Bone marrow (tissue), 2 donors: ENCODE results near the gene RPL34.
"Not testable (repeated sequence)": the region's sequence is repeated elsewhere in the genome, so short reads cannot be mapped to it uniquely, and the experiment has no call there.

Experiments
- DNase-seq, 2 donors: peaks; one replicate each; lab custom pipeline; 2025; lab: John Stamatoyannopoulos, UW

RPL34 gene

GRCh38 chr4:108620101-108620932 is at the start of gene RPL34:
Gene RPL34 (plus strand): TSS chr4:108620576. CDS start chr4:108621960, 1,384 bp downstream.
- peak; percentile 83 to 98 for DNase-seq

- DNase-seq: no peak
These were observed 49.3 kb upstream of the RPL34 start for GRCh38 chr4:108570993-108571569.

DNA sequence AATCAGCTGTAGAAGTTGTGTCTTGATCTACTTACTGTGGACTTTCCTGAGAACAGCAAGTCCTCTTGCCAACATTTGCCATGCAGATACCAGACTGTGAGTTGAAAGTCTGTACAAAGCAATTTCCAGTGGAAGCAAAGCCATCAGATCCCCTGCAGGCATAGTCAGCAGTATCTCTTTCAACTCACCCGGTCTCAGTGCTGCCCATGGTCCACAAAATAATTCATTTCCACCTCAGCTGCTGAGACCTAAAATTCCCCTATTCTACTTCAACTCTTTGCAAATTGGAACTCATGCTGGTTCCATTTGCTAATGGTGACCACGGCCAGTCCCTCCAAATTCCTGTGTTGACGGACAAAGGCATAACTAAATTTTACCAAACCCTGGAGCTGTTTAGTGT is 46.0 kb upstream of the RPL34 start:
- DNase-seq: no peak

DNA sequence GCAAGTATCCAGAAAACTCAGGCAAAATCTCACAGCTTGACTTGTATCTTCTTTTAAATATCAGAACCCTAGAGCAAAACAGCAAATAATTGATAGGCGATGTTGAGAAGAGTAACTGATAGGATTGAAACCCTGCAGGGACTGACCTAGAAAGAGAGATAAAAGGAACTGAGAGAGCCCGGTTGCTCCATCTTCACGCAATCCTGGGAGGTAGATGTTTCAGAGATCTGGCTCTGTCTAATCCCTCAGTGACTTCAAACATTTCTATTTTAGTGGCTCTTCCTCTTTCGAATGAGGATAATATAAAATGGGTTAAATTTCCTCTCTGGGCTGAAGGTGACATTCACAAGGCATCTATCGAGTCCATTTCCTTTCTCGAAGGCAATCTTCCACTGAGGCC is 39.3 kb upstream of the RPL34 start:
- DNase-seq: no peak

- DNase-seq: no peak
These were observed 33.6 kb upstream of the RPL34 start for GRCh38 chr4:108586778-108587177.

DNA sequence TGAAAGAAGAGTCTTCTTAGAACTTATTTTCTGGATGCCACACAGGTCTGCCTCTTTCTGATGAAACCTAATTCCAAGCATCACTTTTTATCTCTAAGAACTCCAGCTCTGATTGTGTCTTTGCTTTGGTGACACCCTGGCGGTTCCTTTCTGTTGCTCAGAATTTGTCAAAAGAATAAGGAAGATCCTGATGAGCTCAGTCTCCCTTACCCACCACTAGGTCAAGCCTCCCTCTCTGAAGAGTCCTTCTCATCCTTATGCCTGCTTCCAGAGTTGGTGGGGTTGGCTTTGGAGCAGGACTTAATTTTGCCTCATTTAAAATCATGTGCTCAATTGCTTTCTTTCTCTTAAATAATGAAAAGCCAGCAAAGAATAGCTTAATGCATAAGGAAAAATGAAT is 31.5 kb upstream of the RPL34 start:
- no peak for DNase-seq

DNA sequence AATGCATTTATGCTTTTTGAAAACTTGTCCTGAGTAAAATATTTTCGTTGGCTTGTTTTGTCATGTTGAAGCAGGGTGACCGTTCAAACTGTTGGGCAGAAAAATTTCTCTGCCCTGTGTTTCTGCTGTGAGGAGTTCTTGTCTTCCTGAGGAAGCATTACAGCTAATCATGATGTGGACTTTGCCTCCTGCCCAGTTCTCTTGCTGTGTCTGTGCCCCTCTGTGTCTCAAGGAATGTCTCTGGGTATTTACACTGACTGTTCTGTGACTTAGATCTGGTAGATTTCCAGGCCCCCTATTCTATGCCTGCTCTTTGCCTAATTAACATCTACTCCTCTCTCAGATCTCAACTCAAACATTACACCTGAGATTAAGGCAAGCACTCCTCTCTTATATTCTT is 30.4 kb upstream of the RPL34 start:
- DNase-seq: no peak

DNA sequence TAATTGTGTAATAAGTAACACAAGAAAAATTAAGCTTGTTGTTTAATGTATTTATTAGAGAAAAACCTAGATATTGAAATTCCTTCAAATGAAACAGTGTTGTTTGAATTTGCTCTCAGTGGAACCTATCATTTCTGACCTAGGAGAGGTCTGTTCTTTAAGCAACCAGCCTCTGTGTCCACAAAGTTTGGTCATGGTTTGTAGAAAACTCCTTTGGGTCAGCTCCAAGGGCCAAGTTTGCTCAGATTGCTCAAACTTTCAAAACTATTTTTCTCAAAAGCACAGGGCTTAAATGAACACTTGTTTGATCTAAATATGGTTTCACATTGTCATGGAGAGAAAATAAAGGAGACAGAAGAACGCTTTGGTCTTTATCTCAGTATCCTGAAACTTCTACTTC is 29.6 kb upstream of the RPL34 start:
- no peak for DNase-seq

GRCh38 chr4:108592674-108592986 is 27.7 kb upstream of the RPL34 start:
- no peak for DNase-seq

- DNase-seq: not testable (repeated sequence)
These were observed 26.1 kb upstream of the RPL34 start for GRCh38 chr4:108594296-108594695.

- no peak for DNase-seq
These were observed 24.0 kb upstream of the RPL34 start for GRCh38 chr4:108596344-108596743.

DNA sequence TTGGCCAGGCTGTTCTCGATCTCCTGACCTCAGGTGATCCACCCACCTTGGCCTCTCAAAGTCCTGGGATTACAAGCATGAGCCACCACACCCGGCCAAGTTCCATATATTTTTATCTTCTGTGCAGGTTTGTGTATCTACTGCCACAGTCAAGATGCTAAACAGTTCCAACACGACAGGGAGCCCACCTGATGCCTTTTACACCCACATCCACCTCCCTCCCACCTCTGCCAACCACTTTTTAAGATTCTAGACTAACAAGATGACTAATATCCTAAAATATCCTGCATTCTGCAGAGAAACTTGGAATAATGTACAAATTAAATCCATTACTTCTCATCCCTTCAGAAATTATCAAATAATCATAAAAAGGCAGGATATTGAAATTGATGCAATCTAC is 19.3 kb upstream of the RPL34 start:
- no peak for DNase-seq

GRCh38 chr4:108601532-108601931 is 18.8 kb upstream of the RPL34 start:
- no peak for DNase-seq

DNA sequence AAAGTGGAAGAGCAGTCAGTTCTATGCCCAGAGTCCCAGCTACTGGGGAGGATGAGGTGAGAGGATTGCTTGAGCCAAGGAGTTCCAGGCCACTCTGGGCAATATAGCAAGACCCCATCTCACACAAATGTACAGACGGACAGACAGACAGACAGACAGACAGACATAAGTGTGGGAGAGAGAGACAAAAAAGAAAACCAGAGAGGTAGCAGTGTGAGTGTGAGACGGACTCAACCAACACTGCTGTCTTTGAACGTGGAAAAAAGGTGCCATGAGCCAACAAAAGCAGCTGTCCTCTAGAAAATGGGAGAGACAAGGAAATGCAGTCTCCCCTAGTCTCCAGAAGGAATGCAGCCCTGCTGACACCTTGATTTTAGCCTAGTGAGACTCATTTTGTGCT is 18.2 kb upstream of the RPL34 start:
- DNase-seq: no peak

DNA sequence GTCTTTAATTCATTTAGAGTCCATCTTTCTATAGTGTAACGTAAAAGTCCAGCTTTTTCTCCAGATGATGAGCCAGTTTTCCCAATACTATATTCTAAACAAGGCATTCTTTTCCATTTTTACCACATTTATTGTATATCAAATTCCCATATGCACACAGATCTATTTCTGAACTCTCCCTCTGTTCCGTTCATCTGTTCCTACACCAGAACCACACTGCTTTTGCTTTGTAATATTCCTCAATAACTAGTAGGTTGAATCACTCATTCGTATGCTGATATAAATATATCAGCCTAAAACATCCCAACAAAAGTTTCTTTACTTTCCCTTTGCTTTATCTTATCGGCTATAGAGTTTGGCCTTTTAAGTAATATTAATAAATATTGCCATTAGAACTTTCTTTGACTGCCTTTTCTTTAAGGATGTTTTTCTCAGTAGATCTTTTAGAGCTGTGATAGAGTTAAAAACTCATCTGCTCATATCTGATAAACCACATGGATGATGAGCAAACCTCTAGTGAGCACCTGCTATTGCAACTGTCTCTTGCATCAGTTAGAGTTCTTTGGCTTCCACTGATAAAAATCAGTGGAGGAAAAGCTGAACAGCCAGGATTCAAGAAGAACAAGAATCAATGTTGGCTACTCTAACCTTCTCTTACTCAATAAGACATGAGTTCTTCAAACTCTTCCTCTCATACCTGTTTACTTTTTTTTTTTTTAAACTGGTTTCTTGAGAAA is 13.1 kb upstream of the RPL34 start:
- no peak for DNase-seq

DNA sequence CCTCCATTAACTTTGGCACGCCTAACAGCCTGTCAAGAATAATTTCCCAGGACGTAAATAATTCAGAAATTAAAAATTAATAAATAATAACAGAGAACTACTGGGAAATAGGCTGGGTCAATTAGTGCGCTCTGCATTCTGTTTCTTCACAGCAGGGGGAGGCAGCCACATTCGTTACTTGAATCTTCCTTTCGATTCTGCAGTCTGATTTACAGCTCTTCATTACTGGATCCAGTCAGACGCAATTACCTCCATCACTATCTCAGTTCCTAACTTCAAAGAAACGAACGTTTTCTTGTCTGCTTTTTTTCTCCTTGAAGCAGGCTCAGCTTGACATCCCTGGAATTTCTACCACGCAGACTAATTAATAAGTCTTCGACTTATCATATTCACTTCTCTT is 9.0 kb upstream of the RPL34 start:
- no peak for DNase-seq

- no peak for DNase-seq
These were observed 8.0 kb upstream of the RPL34 start for GRCh38 chr4:108612365-108612764.

DNA sequence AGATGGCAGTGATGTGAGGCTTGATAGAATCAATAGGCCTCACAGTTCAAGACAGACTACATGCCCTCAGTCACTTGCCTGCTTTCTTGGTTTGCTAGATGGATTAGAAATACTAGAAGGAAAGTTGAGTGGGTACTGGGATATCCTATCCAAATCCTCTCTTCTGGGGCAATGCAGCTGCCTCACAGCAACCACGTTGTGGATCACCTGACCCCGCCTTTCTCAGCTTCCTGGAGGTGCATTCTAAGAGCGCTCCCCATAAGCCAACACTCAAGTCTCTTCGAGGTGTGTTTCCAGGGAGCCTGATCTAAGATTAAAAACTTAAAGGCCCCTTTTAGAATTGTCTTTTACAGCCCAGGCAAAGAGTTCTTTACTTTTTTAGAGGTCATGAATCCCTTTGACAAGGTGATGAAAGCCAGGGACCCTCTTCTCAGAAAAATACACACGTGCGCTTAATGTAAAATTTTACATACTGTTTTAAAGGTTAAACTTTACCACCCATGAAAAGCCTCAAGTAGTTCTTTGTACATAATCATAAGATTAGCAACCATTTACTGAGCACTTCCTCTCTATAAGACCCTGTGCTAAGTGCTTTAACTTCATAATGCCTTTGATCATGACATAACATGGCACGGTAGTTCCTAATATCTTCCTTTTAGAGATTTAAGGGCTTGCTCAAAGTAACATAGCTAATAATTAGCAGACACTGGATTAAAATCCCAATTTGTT is 840 bp upstream of the RPL34 start:
- DNase-seq: no peak

- no peak for DNase-seq
These were observed 843 bp downstream of the RPL34 start for GRCh38 chr4:108620933-108621905.

DNA sequence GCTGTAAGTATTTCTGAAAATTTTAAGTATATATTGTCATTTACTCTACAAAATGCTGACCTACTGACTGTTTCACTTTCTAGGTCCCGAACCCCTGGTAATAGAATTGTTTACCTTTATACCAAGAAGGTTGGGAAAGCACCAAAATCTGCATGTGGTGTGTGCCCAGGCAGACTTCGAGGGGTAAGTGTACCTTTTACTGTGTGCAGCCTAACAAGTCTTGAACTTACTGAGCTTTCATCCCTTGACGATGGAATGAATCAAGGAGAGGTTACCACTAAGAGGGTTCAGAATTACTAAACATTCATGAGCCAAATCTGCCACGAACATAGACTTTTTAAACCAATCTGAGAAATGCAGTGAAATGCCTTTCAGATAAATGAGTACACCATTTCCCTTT is 1.6 kb downstream of the RPL34 start:
- no peak for DNase-seq

- DNase-seq: no peak
These were observed 2.5 kb downstream of the RPL34 start for GRCh38 chr4:108622828-108623227.
